Right lobe of liver (tissue), 6 donors: Measurements from ENCODE around the gene TNKS1BP1. TPM values are rescaled to one million over a fixed set of nuclear protein-coding genes. Genes with fewer than 3 reads are reported as not detected.

Experiments
- ATAC-seq, 4 donors: fragments of 200-7000 bp; cut with Tn5 transposase; one replicate each; pipeline ENCODE4 v1.9.1; 2020; ENCODE audit warnings: mild to moderate bottlenecking in 4 of 4, moderate library complexity in 4 of 4
- DNase-seq, 3 donors: peaks; one replicate each; pipeline ENCODE4 v3.0.0-alpha.2; 2020
- H3K27ac ChIP-seq, 3 donors: fragments of 200-600 bp; one replicate each; pipeline ENCODE4 v1.8.0; 2022
- H3K27me3 ChIP-seq, 2 donors: fragments of 200-600 bp; one replicate each; pipeline ENCODE4 v1.8.0; 2022
- H3K36me3 ChIP-seq, 4 donors: fragments of 200-600 bp; sonication (generic) in 1 of 4; one replicate each; pipeline versions ENCODE4 v1.5.1 to v1.8.0; 2017 to 2022; ENCODE audit warnings: control low read depth in 1 of 4
- H3K4me1 ChIP-seq, 4 donors: fragments of 200-600 bp; sonication (generic) in 1 of 4; one replicate each; pipeline versions ENCODE4 v1.5.1 to v1.8.0; 2017 to 2022; ENCODE audit warnings: control low read depth in 1 of 4
- H3K4me3 ChIP-seq, 3 donors: fragments of 200-600 bp; one replicate each; pipeline ENCODE4 v1.8.0; 2022
- H3K9me3 ChIP-seq, 4 donors: fragments of 200-600 bp; sonication (generic) in 1 of 4; one replicate each; pipeline versions ENCODE4 v1.5.1 to v1.8.0; 2017 to 2022; ENCODE audit warnings: control low read depth in 1 of 4
- CTCF ChIP-seq, 4 donors: fragments of 200-600 bp in 3 of 4; fragments of 450-650 bp in 1 of 4; IDR thresholded peaks; one replicate each; pipeline versions ENCODE4 v1.5.1 to v1.8.0; 2016 to 2022; ENCODE audit warnings: antibody characterized with exemption in 4 of 4, mild to moderate bottlenecking in 2 of 4
- POLR2A ChIP-seq: fragments of 450-650 bp; IDR thresholded peaks from one replicate; pipeline ENCODE4 v1.6.1; 2017; ENCODE audit warnings: antibody characterized with exemption, mild to moderate bottlenecking
- WGBS: methylation state at CpG from one replicate; pipeline ENCODE4 v1.1.6; 2018; ENCODE audit warnings: low coverage, low lambda C conversion rate; ENCODE audit not compliant: insufficient coverage; ENCODE audit errors: missing lambda C conversion rate; 5-methylcytosine and 5-hydroxymethylcytosine counted together
- intact Hi-C, 2 donors: fragments of 100-400 bp; cut with DNase I; formaldehyde crosslinking; loops; one replicate each; pipeline versions ENCODE4 v1.11.2 to v1.14.1; 2022
- total RNA-seq, 6 experiments: library from RNA; depleted of rRNA in 2 of 6; stranded (reverse); fragments of >200 nt in 2 of 6; fragmentation: NEBNext Ultra II Directional in 3 of 6; extraction: Animal tissue kit (Norgen Biotek cat#: 25700) in 3 of 6; gene quantifications; one replicate each; pipeline versions ENCODE4 v1.1.0 to v1.2.4, GENCODE V29; 2016 to 2023
- donor health status: DM: no; HTN: yes; CAD: no.
- donor health status: DM: no; HTN: no; CAD: no.
- donor health status: DM: no; HTN: no; CAD: no.
- donor health status: DM: no; HTN: yes; CAD: no.
- donor health status: DM: no; HTN: yes; CAD: no.

TNKS1BP1 gene
- total RNA-seq, 6 experiments from 2014 or later, result 52.4 to 124 (median 92.7) TPM

- no peaks in the 10 kb centered on the region for H3K9me3 ChIP-seq
- ATAC-seq (no peak), DNase-seq (no peak)
- no peak for TF ChIP-seq POLR2A
- no peak for TF ChIP-seq CTCF (IDR thresholded peaks at IDR 0.05)
- 93% methylated on average over 7 of the region's 7 CpGs for WGBS
- H3K4me1 ChIP-seq, result no peaks in the 10 kb centered on the region
- H3K27ac ChIP-seq, result no peak overlapping the region
- no peaks in the 10 kb centered on the region for H3K27me3 ChIP-seq
- no peaks in the 10 kb centered on the region for H3K36me3 ChIP-seq
- no peak overlapping the region for H3K4me3 ChIP-seq
- intact Hi-C loops, result no loop called here
Observed at GRCh38 chr11:57370251-57370650, 45.5 kb upstream of the TNKS1BP1 start.

GRCh38 chr11:57368845-57369232, 44.1 kb upstream of the TNKS1BP1 start:
- H3K27me3 ChIP-seq, result no peaks in the 10 kb centered on the region
- no peaks in the 10 kb centered on the region for H3K9me3 ChIP-seq
- TF ChIP-seq POLR2A (no peak), CTCF (IDR thresholded peaks at IDR 0.05) (no peak)
- WGBS, result 62% methylated on average over 5 of the region's 5 CpGs
- no peak overlapping the region for H3K27ac ChIP-seq
- no peaks in the 10 kb centered on the region for H3K4me1 ChIP-seq
- intact Hi-C loops, result no loop called here
- H3K36me3 ChIP-seq, result no peaks in the 10 kb centered on the region
- ATAC-seq (no peak), DNase-seq (no peak)
- H3K4me3 ChIP-seq, result no peak overlapping the region

- Histone ChIP-seq H3K27me3 (no peaks in the 10 kb centered on the region), H3K4me3 (no peak overlapping the region), H3K9me3 (no peaks in the 10 kb centered on the region), H3K4me1 (no peaks in the 10 kb centered on the region), H3K36me3 (no peaks in the 10 kb centered on the region), H3K27ac (no peak overlapping the region)
- no peak for ATAC-seq
- WGBS, result 40% methylated on average over 12 of the region's 19 CpGs
- intact Hi-C loops, result no loop called here
- no peak for DNase-seq
- TF ChIP-seq CTCF (IDR thresholded peaks at IDR 0.05) (no peak), POLR2A (no peak)
Observed at GRCh38 chr11:57368106-57368844, 43.5 kb upstream of the TNKS1BP1 start.

GRCh38 chr11:57364851-57365660, 40.3 kb upstream of the TNKS1BP1 start:
- 83% methylated on average over 8 of the region's 9 CpGs for WGBS
- intact Hi-C loops, result no loop called here
- DNase-seq, result no peak
- H3K36me3 ChIP-seq, result no peaks in the 10 kb centered on the region
- H3K4me3 ChIP-seq, result no peak overlapping the region
- no peaks in the 10 kb centered on the region for H3K9me3 ChIP-seq
- H3K27me3 ChIP-seq, result no peaks in the 10 kb centered on the region
- TF ChIP-seq POLR2A (no peak), CTCF (IDR thresholded peaks at IDR 0.05) (no peak)
- H3K4me1 ChIP-seq, result no peaks in the 10 kb centered on the region
- no peak overlapping the region for H3K27ac ChIP-seq
- ATAC-seq, result no peak
